Measurements from ENCODE around the gene MTSS2.
"Not testable (repeated sequence)": the region's sequence is repeated elsewhere in the genome, so short reads cannot be mapped to it uniquely, and the experiment has no call there.

MTSS2 gene

GRCh38 chr16:70685061-70685937, 554 bp downstream of the MTSS2 start:
- DNase-seq: no peak

GRCh38 chr16:70684146-70685060, 1.4 kb downstream of the MTSS2 start:
- no peak for DNase-seq

- DNase-seq: no peak
Measured at GRCh38 chr16:70683146-70683944, 2.5 kb downstream of the MTSS2 start.

DNA sequence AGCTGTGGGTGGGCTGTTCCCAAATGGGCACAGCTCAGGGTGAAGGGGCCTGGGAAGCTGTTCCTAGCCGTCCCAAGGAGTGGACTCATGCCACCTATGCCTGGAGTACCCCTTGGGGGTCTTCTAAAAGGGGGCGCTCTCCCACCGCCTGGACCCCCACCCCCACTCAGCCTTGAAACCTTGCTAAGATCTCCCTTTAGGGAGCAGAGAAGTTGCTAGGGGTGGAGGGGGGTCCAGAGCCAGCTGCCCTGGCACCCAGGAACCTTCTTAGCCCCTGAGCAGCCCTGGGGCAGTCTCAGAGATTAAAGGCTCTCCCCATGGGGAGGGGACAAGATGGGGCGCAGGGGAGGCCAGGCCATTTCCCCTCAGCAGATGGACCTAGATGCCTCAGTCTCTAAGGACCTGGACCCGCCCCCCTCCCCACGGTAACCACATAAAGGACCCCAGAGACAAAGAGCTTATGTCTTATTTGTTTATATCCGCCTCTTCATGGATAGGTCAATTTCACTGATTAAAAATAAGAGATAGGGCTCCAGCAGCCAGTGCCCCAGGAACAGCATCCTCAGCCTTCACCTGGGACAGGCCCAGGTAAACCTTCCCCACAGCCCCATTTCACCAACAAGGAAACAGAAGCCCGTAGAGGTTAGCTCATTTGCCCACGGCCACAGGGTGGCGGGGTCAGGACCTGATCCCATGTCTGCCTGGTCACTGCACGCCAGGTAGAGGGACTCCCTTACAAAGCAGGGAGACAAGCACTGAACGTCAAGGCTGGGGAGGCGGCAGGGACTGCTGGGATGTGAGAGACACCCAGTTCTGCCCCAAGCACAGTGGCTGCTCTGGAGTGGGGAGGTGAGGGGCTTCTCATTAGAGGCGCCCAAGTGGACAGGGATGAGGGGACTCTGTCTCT, 3.4 kb downstream of the MTSS2 start:
- DNase-seq: no peak

GRCh38 chr16:70681382-70682238, 4.2 kb downstream of the MTSS2 start:
- DNase-seq: no peak

DNA sequence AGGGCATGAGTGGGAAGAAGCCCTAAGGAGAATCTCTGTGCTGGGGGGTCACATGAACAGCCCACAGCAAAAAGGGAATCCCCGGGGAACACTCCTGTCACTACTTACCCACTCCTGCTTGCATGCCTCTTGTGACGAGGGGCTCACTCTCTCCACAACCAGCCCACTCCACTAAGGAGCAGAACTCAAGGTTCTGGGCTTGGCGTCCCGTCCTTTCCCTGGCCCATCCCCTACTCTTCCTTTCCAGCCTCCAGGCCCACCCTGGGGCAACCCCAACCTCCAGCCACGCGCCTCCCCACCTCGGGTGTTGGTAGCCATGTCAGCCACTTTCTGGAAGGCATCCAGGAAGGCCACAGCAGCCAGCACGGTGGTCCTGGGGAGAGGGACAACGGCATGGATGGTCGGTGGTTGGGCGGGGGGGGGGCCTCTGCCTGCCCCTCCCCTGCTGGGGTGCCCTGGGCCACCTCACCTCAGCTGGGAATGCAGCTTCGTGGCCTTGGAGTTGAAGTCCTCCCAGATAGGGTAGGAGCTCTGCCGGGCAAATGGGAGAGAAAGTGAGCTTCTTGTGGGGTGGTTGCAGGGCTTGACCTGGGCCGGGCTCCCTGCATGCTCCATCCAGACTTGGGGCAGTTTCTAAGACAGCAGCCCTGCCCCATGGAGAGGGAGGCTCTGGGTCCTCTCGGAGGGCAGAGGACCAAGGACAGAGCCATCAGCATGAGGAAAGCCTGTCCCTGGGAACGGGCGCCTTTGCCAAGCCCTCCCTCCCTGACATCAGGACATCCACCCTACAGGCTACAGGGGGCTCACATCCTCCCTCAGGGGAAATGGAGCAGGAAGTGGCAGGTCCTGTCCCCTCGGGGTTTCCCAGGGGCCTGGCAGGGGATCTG, 5.1 kb downstream of the MTSS2 start:
- no peak for DNase-seq

GRCh38 chr16:70679671-70680494, 6.0 kb downstream of the MTSS2 start:
- DNase-seq: no peak

GRCh38 chr16:70678898-70679670, 6.8 kb downstream of the MTSS2 start:
- DNase-seq: no peak

- no peak for DNase-seq
Measured at GRCh38 chr16:70678121-70678897, 7.5 kb downstream of the MTSS2 start.

- no peak for DNase-seq
Measured at GRCh38 chr16:70677499-70678120, 8.2 kb downstream of the MTSS2 start.

DNA sequence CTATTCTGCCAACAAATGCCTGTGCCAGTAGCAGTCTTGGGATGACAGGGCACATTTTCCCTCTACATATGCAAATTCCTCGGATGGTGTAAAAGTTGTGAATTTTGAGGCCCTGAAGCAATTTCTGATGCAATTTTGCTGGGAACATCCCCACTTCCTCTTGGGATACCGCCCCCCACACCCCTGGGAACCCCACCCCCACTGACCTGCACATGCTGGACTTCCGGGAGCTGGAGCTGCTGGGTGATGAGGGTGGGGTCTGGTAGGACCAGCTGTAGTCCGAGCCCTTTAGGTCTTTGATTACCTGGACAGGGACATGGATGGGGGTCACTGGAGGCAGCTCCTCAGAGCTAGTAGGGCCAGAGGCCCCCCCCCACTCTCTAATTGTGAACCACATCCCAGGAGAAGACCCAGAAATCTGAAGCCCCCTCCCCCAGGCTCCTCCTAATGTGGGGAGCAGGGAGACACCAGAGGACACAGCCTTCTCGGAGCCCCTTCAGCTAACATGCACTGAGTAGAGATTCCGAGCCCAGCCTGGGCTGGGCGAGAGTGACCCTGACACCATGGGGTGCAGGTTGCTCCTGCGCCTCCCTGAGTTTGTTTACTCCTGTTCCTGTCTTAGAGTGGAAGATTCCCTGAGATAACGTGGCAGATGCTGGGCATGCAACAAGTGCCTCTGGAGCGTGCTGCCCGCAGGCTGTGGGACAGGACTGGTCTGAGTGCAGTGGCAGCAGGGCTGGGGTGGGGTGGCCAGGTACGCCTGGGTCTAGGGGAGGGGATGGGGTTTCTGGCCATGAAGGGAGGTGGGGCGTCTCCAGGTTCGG, 9.0 kb downstream of the MTSS2 start:
- DNase-seq: no peak

GRCh38 chr16:70675851-70676513, 9.9 kb downstream of the MTSS2 start:
- DNase-seq: no peak

DNA sequence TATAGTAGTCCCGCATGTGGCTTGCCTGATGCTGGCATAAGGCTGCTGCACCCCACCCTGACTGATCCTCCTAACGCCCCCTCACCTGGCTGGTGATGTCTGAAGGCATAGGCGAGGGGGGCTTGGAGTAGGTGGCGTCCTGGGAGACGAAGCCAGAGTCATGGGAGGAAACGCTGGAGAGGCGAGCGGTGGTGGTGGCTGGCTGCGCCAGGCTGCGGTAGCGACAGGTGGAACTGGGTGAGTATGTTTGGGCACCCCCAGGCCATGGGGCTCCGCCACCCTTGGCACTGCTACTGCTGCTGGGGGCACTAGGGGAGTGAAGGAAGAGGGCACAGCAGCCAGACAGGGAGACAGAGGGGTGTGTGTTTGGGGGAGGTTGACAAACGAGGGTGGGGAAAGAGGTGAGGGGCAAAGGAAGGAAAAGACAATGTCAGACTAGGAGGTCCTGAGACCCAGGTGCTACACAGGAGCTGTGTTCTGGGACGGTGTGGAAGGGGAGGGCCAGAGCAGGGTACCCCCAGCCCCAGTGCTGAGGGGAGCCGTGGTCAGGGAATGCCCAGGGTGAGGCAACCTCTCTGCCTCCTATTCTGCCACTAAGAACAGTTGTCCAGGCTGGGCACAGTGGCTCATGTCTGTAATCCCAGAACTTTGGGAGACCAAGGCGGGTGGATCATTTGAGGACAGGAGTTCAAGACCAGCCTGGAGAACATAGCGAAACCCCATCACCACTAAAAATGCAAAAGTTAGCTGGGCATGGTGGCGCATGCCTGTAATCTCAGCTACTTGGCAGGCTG, 11.4 kb downstream of the MTSS2 start:
- DNase-seq: no peak

DNA sequence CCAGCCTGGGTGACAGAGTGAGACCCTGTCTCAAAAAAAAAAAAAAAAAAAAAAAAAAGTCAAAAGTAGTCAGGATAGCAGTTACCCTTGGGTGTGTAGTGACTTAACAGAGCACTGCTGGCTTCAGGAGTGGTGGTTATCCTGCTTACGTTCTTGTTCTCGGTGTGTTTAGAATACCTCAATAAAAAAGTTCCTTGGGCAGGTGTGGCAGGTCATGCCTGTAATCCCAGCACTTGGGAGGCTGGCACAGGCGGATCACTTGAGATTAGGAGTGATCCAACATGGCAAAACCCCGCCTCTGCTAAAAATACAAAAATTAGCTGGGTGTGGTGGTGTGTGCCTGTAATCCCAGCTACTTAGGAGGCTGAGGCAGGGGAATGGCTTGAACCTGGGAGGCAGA, 14.9 kb downstream of the MTSS2 start:
- DNase-seq: not testable (repeated sequence)

Data from effector CD8-positive, alpha-beta T cell (primary cell).